ENCODE results near the gene SYCE1L.
"Not testable (repeated sequence)": the region's sequence is repeated elsewhere in the genome, so short reads cannot be mapped to it uniquely, and the experiment has no call there.

SYCE1L gene

DNA sequence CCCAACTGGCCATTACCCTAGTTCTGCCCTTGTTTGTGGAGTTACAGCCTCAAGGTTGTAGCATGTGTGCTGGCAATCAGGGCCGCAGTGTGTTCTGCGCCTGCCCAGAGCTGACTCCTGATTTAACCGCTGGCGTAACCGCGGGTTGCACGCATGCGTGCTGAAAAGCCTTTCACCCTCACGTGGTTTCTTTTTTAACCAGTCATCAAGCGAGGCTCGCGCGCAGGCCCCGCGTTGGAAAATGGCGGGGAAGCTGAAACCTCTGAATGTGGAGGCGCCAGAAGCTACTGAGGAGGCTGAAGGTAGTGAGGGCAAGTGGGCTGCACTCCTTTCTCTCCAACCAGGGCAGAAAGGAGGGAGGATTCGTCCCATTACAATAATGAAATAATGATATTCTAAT lies at the start of gene SYCE1L:
Gene SYCE1L, plus strand, starts transcription at position 198 of the 400 bp plus-strand sequence. Its CDS starts 44 bp downstream, at position 242.
- DNase-seq (ENCODE audit: low read depth in 2 of 3, low spot score in 2 of 3): no peak

DNA sequence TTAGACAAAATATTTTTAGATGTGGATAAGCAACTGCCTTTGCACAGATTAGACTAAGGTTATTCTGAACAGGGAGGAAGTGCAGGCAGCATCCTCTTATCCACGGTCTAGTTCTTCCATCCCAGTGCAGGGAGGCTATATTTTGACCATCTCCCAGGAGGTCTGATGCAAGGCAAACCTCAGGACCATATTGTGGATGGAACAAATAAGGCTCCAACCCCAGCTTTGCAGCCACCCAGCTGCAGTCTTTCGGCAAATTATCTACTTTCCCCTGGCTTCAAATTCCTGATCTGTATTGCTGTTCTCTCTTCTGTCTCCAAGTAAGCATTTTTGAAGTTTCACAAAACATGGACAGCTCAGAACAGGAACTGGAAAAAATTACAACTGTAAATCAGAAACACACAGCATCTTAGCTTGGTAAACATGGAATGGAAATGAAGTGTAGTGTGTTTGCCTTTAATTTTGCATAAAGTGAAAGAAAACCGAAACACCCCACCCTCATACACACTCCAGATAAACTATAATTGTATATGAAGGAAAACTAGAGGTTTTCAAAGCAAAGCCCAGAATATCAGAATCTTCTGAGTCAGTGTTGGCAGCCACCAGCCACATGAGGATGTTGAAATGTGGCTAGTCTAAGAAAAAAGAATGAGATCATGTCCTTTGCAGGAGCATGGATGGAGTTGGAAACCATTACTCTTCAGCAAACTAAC lies 41.7 kb upstream of the SYCE1L start:
- DNase-seq (ENCODE audit: low read depth in 2 of 3, low spot score in 2 of 3): no peak

- DNase-seq (ENCODE audit: low read depth in 2 of 3, low spot score in 2 of 3): no peak
These were observed 40.9 kb upstream of the SYCE1L start for GRCh38 chr16:77158293-77158692.

- DNase-seq (ENCODE audit: low read depth in 2 of 3, low spot score in 2 of 3): no peak
These were observed 34.2 kb upstream of the SYCE1L start for GRCh38 chr16:77165006-77165405.

DNA sequence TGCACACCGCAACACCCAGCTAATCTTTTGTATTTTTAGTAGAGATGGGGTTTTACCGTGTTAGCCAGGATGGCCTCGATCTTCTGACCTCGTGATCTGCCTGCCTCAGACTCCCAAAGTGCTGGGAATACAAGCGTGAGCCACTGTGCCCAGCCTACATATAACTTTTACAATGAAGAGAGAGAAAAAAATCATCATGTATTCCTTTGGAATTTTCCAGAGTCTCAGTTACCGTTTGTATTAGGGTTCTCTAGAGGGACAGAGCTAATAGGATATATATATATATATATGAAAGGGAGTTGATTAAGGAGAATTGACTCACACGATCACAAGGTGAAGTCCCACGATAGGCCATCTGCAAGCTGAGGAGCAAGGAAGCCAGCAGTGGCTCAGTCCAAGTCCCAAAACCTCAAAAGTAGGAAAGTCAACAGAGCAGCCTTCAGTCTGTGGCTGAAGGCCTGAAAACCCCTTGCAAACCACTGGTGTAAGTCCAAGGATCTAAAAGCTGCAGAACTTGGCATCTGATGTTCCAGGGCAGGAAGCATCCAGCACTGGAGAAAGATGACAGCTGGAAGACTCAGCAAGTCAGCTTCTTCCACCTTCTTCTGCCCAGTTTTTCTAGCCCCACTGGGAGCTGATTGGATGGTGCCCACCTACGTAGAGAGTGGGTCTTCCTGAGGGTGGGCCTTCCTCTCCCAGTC lies 33.5 kb upstream of the SYCE1L start:
- not testable (repeated sequence) for DNase-seq (ENCODE audit: low read depth in 2 of 3, low spot score in 2 of 3)

GRCh38 chr16:77166726-77167125 lies 32.5 kb upstream of the SYCE1L start:
- DNase-seq (ENCODE audit: low read depth in 2 of 3, low spot score in 2 of 3): no peak

GRCh38 chr16:77168901-77169300 lies 30.3 kb upstream of the SYCE1L start:
- DNase-seq (ENCODE audit: low read depth in 2 of 3, low spot score in 2 of 3): no peak

DNA sequence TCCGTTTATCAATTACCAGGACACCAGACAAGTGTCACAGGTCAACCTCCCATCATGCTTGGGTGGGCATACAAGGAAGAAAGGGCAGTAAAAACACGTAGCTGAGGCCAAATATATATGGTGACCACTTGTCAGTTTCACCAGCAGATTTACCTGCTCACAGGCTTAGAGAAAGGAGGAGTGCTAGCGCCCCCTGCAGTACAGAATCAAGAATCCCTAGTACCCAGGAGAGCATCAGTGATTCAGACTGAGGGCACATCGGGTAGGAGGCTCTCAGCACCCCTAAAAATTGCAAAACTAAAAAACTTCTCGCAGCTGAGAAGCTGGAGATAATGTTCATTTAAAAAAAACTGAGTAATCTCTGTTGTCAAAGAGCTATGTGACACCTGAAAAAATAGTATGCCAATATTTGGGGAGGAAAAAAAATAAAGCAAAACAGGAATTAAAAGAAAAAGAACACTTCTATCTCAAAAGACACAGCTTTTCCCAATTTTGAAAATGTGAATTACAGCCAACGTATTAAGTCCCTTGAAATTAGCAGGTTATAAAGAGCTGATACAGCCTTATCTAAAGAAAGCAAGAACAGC lies 29.5 kb upstream of the SYCE1L start:
- peak in 1 of 3 experiments; percentile 31 for DNase-seq (ENCODE audit: low read depth in 2 of 3, low spot score in 2 of 3)

DNA sequence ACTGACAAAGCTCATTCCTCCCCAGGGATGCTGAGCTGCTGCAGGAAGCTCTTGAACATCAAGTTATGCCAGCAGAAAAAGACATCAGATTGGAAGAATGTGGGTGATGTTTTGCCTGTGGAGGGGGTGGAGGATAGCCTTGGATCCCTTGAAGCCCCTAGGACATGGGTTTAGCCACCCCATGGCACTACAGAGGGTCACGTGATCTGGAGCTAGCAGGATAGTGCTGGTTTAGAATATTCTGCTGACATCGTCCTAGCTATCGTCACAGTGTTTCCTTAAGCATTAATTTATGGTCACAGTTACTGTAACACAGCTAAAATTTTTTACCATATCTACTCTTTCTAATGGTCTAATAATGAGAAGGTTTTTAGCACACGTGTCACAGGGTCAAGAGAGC lies 28.4 kb upstream of the SYCE1L start:
- no peak for DNase-seq (ENCODE audit: low read depth in 2 of 3, low spot score in 2 of 3)

DNA sequence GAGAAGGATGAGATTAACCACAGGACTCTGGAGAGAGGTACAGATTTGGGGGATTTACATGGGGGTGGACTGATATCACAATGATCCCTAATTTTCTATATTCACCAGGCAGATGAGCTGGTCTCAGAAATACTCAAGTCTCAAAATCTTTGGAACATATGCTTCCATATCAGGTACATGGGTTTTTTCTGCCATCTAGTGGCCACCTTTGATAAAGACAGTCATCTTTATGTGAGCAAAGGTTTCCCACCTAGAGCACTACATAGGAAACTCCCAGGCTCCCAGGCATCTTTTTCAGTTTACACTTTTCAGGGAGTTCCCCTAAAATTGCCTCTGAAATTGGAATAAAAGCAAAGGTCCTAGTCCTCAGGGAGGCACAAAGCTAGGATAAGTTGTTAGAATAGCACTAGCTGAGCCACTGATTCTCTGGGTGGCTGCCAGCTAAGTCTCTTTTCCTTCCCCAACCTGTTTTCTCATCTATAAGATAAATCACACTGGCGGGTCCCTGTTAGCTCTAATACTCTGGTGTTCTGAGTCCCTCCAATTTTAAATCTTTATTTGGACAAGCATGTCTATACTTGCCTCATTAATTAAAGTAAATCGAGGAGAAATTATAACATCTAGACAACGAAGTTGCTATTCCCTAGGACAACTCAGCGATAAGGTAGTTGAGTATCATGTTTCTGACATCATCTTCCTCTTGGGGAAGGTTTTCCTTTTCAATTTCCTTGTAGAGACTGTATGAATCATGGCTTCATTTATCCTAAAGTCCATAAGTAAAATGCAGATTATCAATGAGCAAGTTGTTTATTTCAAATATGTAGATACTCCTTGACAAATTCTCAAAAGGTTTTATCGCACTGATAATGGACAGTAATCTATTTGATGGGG lies 27.2 kb upstream of the SYCE1L start:
- no peak for DNase-seq (ENCODE audit: low read depth in 2 of 3, low spot score in 2 of 3)

DNA sequence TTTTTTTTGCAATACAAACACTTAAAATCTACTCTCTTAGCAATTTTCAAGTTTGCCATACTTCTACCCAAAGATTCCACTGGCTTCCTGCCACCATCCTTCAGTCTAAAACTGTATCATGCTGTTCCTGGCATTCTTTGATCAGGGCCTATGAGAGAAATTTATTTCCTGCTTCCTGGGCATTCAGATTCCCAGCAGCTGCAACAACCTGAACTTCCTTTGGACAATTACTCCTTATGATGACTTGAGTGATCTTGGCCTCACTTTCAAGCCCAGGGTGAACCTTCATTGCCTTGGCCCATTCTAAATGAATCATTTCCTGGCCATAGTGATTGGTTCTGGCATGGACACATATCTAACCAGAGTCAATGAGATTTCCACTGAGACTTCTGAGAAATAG lies 26.3 kb upstream of the SYCE1L start:
- DNase-seq (ENCODE audit: low read depth in 2 of 3, low spot score in 2 of 3): no peak

DNA sequence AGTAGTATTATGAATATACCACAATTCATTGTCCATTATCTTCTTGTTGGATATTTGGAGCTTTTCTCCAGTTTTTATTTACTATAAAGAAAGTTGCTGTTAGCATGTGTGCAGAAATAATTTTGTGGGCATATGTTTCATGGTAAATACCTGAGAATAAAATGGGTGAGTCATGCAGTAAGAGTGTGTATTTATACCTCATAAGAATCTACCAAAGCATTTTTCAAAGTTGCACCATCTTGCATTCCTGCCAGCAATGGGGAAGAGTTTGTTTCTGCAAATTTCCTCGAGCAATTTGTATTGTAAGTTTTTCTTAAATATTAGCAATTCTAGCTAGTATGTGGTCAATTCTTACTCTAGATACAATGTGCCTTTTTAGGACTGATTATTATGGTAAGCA lies 16.1 kb upstream of the SYCE1L start:
- no peak for DNase-seq (ENCODE audit: low read depth in 2 of 3, low spot score in 2 of 3)

DNA sequence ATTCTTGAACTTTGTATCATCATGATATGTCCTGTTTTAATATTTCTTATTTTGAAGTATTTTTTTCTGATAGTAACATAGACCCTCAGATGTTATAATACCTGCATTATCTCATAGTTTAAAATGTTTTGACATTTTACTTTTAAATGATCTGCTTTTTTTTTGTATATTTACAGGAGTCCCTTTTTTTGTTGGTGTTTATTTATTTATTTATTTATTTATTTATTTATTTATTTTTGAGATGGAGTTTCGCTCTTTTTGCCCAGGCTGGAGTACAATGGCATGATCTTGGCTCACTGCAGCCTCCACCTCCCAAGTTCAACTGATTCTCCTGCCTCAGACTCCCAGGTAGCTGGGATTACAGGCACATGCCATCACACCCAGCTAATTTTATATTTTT lies 12.9 kb upstream of the SYCE1L start:
- DNase-seq (ENCODE audit: low read depth in 2 of 3, low spot score in 2 of 3): not testable (repeated sequence)

DNA sequence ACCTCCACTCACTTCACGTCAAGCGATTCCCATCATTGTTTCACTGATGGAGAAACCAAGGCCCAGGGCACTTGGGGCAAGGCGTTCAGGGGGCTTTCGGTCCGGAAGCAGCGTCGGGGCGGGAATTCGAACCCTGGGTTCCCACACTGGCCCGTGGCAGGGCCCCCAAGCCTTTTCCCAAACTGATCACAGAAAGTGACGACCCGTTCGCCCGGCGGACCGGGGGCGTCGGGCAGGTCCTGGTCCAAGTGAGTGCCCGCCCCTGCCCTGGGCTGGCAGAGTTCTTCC lies 9.1 kb upstream of the SYCE1L start:
- DNase-seq (ENCODE audit: low read depth in 2 of 3, low spot score in 2 of 3): no peak

GRCh38 chr16:77190478-77191258 lies 8.5 kb upstream of the SYCE1L start, which contains the start of gene MON1B:
Gene MON1B, plus strand, starts transcription at chr16:77191190. Its CDS starts 296 bp downstream, at chr16:77191486.
- peak; percentile 73 to 83 (median 74) for DNase-seq (ENCODE audit: low read depth in 2 of 3, low spot score in 2 of 3)

GRCh38 chr16:77191259-77191969 lies 7.8 kb upstream of the SYCE1L start:
- DNase-seq (ENCODE audit: low read depth in 2 of 3, low spot score in 2 of 3): peak in 1 of 3 experiments; percentile 20

GRCh38 chr16:77193377-77193776 lies 5.8 kb upstream of the SYCE1L start:
- no peak for DNase-seq (ENCODE audit: low read depth in 2 of 3, low spot score in 2 of 3)

DNA sequence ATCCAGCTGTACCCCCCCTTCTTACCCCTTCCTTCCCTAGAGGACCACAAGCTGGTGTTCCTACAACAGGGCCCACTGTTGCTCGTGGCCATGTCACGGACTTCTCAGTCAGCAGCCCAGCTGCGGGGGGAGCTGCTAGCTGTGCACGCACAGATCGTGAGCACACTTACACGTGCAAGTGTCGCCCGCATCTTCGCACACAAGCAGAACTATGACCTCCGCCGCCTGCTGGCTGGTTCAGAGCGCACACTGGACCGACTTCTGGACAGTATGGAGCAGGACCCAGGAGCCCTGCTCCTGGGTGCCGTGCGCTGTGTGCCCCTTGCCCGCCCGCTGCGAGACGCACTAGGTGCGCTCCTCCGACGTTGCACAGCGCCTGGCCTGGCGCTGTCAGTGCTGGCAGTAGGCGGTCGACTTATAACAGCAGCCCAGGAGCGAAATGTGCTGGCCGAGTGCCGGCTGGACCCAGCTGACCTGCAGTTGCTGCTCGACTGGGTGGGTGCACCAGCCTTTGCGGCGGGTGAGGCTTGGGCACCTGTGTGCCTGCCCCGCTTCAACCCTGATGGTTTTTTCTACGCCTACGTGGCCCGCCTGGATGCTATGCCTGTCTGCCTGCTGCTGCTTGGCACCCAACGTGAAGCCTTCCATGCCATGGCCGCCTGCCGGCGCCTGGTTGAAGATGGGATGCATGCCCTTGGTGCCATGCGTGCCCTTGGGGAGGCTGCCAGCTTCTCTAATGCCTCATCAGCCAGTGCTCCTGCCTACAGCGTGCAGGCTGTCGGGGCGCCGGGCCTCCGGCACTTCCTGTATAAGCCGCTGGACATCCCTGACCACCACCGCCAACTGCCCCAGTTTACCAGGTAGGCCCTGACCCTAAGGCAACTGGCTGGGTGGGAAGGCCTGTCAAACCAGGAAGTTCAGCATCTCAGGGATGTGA lies 4.6 kb upstream of the SYCE1L start:
- DNase-seq (ENCODE audit: low read depth in 2 of 3, low spot score in 2 of 3): no peak

- no peak for DNase-seq (ENCODE audit: low read depth in 2 of 3, low spot score in 2 of 3)
These were observed 3.8 kb upstream of the SYCE1L start for GRCh38 chr16:77195411-77195810.

Data from activated CD8-positive, alpha-beta memory T cell treated with anti-CD3 and anti-CD28 coated beads for 48 hours (primary cell).